H1 (cell line): ENCODE measurements around the gene POLR2H. TPM values are rescaled to one million over a fixed set of nuclear protein-coding genes. Genes with fewer than 3 reads are reported as not detected.

Source experiments
- TAF7 ChIP-seq: optimal IDR thresholded peaks from 2 replicates; pipeline ENCODE3; 2011; ENCODE audit warnings: low read depth, mild to moderate bottlenecking, inconsistent platforms, low read length, moderate library complexity, borderline replicate concordance
- polyA plus RNA-seq, 7 experiments: library from polyadenylated mRNA; depleted of rRNA in 3 of 7; stranded (reverse) in 5 of 7; unstranded in 2 of 7; fragments of >200 nt in 5 of 7; fragments of 200-250 nt in 2 of 7; gene quantifications; 1 replicate in 5 of 7; 2 replicates in 1 of 7; 4 replicates in 1 of 7; pipeline versions ENCODE4 v1.2.1 to v1.2.3, GENCODE V29; 2011 to 2013; ENCODE audit warnings: missing spikeins in 2 of 7, mixed read lengths in 2 of 7
- total RNA-seq: library from RNA; stranded (reverse); fragmentation: NEBNext Ultra II Directional; extraction: Animal tissue kit (Norgen Biotek cat#: 25700); gene quantifications from 2 replicates; pipeline ENCODE4 v1.2.1, GENCODE V29; 2021

The POLR2H gene
- total and polyA plus RNA-seq, 2 of the 8 experiments (the other 6 are each of a cell fraction or from before 2014, with no cell fraction given), result 113 to 335 TPM

DNA sequence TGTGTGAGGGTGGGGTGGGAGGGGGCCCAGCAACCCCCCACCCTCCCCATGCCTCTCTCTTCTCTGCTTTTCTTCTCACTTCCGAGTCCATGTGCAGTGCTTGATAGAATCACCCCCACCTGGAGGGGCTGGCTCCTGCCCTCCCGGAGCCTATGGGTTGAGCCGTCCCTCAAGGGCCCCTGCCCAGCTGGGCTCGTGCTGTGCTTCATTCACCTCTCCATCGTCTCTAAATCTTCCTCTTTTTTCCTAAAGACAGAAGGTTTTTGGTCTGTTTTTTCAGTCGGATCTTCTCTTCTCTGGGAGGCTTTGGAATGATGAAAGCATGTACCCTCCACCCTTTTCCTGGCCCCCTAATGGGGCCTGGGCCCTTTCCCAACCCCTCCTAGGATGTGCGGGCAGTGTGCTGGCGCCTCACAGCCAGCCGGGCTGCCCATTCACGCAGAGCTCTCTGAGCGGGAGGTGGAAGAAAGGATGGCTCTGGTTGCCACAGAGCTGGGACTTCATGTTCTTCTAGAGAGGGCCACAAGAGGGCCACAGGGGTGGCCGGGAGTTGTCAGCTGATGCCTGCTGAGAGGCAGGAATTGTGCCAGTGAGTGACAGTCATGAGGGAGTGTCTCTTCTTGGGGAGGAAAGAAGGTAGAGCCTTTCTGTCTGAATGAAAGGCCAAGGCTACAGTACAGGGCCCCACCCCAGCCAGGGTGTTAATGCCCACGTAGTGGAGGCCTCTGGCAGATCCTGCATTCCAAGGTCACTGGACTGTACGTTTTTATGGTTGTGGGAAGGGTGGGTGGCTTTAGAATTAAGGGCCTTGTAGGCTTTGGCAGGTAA is 16.0 kb upstream of the POLR2H start (continued):
- TF ChIP-seq TAF7, result no peak
